Stimulated activated naive CD8-positive, alpha-beta T cell treated with anti-CD3 and anti-CD28 coated beads, Interleukin-15, amount 100 ng/mL, for 72 hours (primary cell): ENCODE data around the gene AKT1.

Experiments used
- ATAC-seq: fragments of 150-1000 bp; cut with Tn5 transposase; 2 replicates; pipeline ENCODE4 v1.10.0; 2021; ENCODE audit warnings: mild to moderate bottlenecking, moderate library complexity
- DNase-seq, 2 donors: peaks; one replicate each; pipeline ENCODE4 v3.0.0; 2021 to 2022
- H3K27ac Mint-ChIP-seq, 2 donors: one replicate each; pipeline ENCODE4 v1.8.0; 2022; ENCODE audit warnings: mild to moderate bottlenecking in 2 of 2, mixed read lengths in 2 of 2, moderate library complexity in 2 of 2
- H3K27me3 Mint-ChIP-seq: one replicate; pipeline ENCODE4 v1.8.0; 2022; ENCODE audit warnings: mixed read lengths
- H3K4me1 Mint-ChIP-seq: one replicate; pipeline ENCODE4 v1.8.0; 2022; ENCODE audit warnings: mild to moderate bottlenecking, mixed read lengths
- H3K4me3 Mint-ChIP-seq, 2 donors: one replicate each; pipeline ENCODE4 v1.8.0; 2022; ENCODE audit warnings: mild to moderate bottlenecking in 2 of 2, mixed read lengths in 2 of 2, moderate library complexity in 1 of 2
- H3K9me3 Mint-ChIP-seq, 2 donors: one replicate each; pipeline ENCODE4 v1.8.0; 2022; ENCODE audit warnings: mixed read lengths in 2 of 2

Gene AKT1

DNA sequence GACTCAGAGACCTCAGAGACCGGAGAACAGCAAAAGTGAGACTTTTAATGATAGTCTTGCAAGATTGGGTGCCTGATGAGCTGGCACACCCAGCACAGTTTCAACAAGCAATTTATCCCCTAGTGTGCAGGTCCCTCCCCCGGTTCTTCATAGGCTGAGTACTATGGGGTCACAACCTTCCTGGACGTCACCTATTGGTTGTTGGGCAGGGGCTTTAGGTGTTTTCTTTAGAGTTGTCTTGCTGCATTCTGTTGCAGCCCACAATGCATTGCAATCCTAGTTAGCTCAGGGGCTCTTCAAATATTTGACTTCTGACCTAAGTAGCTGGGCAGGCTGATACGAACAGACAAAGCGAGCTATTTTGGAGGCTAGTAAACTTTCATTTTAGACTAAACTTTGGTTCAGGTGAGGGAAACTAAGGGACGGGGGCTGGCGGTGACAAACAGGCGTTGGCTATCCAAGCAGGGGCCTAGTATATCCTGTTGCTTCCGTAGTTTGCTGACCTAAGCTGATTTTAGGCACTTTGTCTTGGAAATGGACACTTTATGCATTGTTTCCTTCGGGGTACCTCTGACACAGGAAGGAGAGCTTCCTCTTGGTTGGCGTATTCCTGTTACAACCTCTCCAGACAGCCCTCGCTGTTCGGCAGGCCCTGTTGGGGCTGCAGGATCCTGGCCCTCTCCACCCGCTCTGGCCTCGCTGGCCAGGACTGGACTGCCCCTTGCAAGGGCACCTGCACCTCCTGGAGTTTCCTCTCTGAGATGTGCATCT is 28.5 kb downstream of the AKT1 start:
- Mint-ChIP-seq H3K9me3 (peaks cover 0 to 7% of the 10 kb centered on the region in 2 donors), H3K4me1 (peaks cover 21% of the 10 kb centered on the region), H3K27ac (no peak overlapping the region), H3K27me3 (no peaks in the 10 kb centered on the region), H3K4me3 (no peak overlapping the region)
- no peak for ATAC-seq
- no peak for DNase-seq

GRCh38 chr14:104766256-104766862 is 29.2 kb downstream of the AKT1 start:
- DNase-seq (no peak), ATAC-seq (no peak)
- H3K27me3 Mint-ChIP-seq, result no peaks in the 10 kb centered on the region
- peaks cover 0 to 7% of the 10 kb centered on the region in 2 donors for H3K9me3 Mint-ChIP-seq
- no peak overlapping the region for H3K27ac Mint-ChIP-seq
- H3K4me3 Mint-ChIP-seq, result no peak overlapping the region
- H3K4me1 Mint-ChIP-seq, result peaks cover 21% of the 10 kb centered on the region

- Mint-ChIP-seq H3K27me3 (no peaks in the 10 kb centered on the region), H3K9me3 (no peaks in the 10 kb centered on the region), H3K4me3 (no peak overlapping the region), H3K4me1 (peaks cover 21% of the 10 kb centered on the region), H3K27ac (no peak overlapping the region)
- no peak for DNase-seq
- no peak for ATAC-seq
Measured at GRCh38 chr14:104765517-104765916, 30.0 kb downstream of the AKT1 start.

GRCh38 chr14:104758981-104759969 is 36.3 kb downstream of the AKT1 start:
- H3K9me3 Mint-ChIP-seq, result no peaks in the 10 kb centered on the region
- no peak overlapping the region for H3K4me3 Mint-ChIP-seq
- H3K27me3 Mint-ChIP-seq, result no peaks in the 10 kb centered on the region
- peaks cover 39% of the 10 kb centered on the region for H3K4me1 Mint-ChIP-seq
- no peak for ATAC-seq
- no peak for DNase-seq
- H3K27ac Mint-ChIP-seq, result no peak overlapping the region

- H3K4me3 Mint-ChIP-seq, result no peak overlapping the region
- DNase-seq, result no peak
- no peaks in the 10 kb centered on the region for H3K9me3 Mint-ChIP-seq
- H3K27me3 Mint-ChIP-seq, result no peaks in the 10 kb centered on the region
- H3K27ac Mint-ChIP-seq, result peak overlapping the region in 1 of 2 donors; percentile 29
- ATAC-seq, result no peak
- peaks cover 50% of the 10 kb centered on the region for H3K4me1 Mint-ChIP-seq
Measured at GRCh38 chr14:104757681-104758392, 37.7 kb downstream of the AKT1 start.

GRCh38 chr14:104757238-104757585 is 38.3 kb downstream of the AKT1 start:
- DNase-seq (no peak), ATAC-seq (no peak)
- no peaks in the 10 kb centered on the region for H3K9me3 Mint-ChIP-seq
- H3K27me3 Mint-ChIP-seq, result no peaks in the 10 kb centered on the region
- peak overlapping the region in 1 of 2 donors; percentile 47 for H3K4me3 Mint-ChIP-seq
- H3K4me1 Mint-ChIP-seq, result peaks cover 50% of the 10 kb centered on the region
- peak overlapping the region; percentile 78 to 81 for H3K27ac Mint-ChIP-seq

DNA sequence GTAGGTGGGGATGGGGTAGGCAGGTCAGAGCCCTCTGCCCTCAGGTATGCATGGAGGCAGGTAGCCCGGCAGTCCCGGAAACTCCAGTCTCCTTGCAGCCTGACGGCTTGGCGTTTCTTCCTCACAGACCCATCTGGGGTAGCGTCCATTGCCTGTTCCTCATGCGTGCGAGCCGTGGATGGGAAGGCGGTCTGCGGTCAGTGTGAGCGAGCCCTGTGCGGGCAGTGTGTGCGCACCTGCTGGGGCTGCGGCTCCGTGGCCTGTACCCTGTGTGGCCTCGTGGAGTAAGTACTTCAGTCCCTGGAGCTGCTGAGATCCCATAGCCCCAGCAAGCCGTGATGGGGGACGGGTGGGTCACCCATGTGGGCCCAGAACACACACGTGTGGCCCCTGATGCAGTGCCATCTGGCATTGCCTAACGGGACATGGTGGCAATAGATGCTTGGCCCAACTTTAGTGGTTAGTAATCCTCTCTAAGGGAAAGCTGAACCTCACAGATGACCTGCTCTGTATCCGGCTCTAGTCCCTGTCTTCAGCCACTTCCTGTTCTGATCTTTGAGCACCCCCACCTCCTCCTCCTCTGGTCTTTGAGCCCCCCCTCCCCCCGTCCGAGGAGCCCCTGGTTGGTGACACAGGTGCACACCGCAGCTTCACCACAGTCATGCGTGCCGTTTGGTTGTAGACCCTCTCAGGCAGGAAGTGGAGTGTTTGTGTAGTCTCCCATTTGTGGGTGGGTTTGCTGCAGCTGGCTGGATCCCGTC is 38.9 kb downstream of the AKT1 start:
- DNase-seq (no peak), ATAC-seq (no peak)
- no peaks in the 10 kb centered on the region for H3K27me3 Mint-ChIP-seq
- H3K4me3 Mint-ChIP-seq, result peak overlapping the region in 1 of 2 donors; percentile 70
- H3K27ac Mint-ChIP-seq, result peak overlapping the region; percentile 78 to 81
- H3K9me3 Mint-ChIP-seq, result no peaks in the 10 kb centered on the region
- H3K4me1 Mint-ChIP-seq, result peaks cover 50% of the 10 kb centered on the region

DNA sequence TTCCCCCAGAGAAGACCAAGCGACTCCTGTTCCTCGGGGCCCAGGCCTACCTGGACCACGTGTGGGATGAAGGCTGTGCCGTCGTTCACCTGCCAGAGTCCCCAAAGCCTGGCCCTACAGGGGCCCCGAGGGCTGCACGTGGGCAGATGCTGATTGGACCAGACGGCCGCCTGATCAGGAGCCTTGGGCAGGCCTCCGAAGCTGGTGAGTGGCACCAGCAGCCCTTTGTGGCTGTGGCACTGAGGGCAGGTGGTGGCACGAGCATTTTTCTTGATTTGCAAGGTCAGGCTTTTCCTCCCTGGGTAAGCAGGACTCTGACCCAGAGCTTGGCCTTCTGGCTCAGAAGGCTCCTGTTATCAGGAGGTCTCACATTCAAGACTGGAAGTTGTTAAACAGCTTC is 39.9 kb downstream of the AKT1 start:
- H3K9me3 Mint-ChIP-seq, result no peaks in the 10 kb centered on the region
- no peak for ATAC-seq
- H3K27me3 Mint-ChIP-seq, result no peaks in the 10 kb centered on the region
- no peak overlapping the region for H3K27ac Mint-ChIP-seq
- no peak for DNase-seq
- H3K4me3 Mint-ChIP-seq, result no peak overlapping the region
- peaks cover 50% of the 10 kb centered on the region for H3K4me1 Mint-ChIP-seq

DNA sequence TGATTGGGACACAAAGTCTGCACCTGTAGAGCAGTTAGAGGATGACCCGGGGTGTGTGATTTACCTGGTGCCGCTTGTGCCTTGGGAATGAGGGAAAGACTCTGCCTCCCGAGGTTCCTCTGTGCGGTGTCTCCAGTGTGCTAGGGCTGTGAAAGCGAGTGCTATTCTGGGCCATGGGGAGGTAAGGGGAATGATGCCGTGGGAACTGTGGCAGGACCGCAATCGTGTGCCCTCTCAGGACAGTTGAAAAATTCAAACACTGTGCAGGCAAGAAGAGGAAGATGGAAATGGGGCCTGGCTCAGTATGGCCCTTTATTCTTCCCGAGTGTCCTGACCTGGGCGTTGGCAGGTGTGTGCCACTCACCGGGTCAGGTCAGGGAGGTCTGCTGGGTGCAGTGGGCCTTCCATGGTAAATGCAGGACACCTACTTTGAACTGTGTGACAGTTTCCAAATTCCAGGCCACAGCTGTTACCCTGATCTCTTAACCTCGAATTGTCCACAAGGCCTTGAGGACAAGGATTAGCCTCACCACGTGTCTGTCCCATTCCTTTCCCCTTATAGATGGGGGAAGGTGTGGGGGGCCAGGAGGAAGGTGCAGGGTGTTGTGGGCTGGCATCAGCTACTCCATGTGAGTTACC is 41.2 kb downstream of the AKT1 start:
- no peak for DNase-seq
- peak overlapping the region; percentile 97 to 98 for H3K4me3 Mint-ChIP-seq
- ATAC-seq, result no peak
- no peaks in the 10 kb centered on the region for H3K9me3 Mint-ChIP-seq
- no peaks in the 10 kb centered on the region for H3K27me3 Mint-ChIP-seq
- peaks cover 50% of the 10 kb centered on the region for H3K4me1 Mint-ChIP-seq
- H3K27ac Mint-ChIP-seq, result peak overlapping the region; percentile 94 to 98

DNA sequence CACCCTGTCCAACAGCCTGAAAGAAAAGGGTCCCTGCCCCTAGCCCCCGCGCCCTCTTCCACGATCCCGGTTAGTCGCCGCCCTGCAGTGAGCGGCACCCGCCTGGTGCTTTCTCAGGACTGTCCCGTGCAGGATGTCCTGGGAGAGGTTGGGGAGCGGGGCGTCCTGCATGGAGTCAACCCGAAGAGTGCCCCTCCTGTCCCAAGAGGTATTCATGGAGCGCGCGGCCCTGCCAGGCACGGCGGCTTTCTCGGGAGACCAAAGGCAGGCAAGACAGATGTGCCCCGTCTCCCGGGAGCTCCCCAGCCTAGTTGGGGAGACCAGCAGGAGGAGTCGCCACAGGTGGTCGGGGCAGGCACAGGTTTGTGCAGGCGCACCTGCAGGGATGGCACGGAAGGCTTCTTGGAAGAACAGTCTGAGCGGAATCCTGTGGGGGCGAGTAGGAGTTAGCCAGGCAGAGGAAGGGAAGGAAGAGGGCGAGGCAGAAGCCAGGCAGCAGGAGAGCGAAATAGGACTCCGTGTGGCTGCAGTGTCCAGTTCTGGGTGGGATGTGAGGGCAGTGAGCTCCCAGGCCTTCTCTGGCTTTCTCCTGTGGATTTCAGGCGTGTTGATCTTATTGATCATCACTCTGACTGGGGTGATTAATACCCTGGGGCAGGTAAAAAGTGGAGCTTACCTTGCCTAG is 41.9 kb downstream of the AKT1 start:
- Mint-ChIP-seq H3K9me3 (no peaks in the 10 kb centered on the region), H3K27me3 (no peaks in the 10 kb centered on the region), H3K4me3 (peak overlapping the region; percentile 97 to 98), H3K27ac (peak overlapping the region; percentile 94 to 98), H3K4me1 (peaks cover 50% of the 10 kb centered on the region)
- ATAC-seq (no peak), DNase-seq (peak in 1 of 2 donors; percentile 30)

DNA sequence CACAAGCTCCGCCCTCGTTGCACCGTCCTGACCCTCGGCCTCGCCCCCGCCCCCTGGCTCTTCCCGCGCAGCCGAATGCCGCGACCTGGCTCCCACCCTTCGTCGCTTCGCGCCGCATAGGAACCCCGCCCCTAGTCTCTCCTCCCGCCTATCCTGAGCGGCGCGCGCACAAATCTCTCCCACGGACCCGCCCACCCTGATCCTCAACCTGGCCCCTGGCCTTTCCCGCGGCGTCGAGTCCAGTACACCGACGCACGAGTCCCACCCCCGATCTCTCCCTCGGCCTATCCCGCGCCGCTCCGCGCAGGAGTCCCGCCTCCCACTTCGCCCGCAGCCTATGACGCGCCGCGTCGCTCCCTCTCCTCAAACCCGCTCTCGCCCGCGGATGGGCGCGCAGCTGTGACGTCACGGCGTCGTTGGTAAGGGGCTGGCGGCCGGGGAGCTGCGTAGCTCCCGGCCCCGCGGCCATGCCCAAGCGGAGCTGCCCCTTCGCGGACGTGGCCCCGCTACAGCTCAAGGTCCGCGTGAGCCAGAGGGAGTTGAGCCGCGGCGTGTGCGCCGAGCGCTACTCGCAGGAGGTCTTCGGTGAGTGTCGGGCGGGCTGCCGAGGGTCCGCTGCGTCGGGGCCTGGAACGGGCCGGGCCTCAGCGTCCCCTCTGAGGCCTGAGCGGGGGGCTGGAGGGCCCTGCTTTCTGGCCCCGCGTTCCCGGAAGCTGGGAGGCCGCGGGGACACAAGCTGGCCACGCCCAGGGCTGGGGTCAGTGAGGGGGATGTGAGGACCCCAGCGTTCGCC is 42.6 kb downstream of the AKT1 start, which contains the start of gene SIVA1:
SIVA1 (plus strand) TSS at position 413 of the 793 bp plus-strand sequence; CDS start at position 468, 55 bp downstream.
- Mint-ChIP-seq H3K4me3 (peak within 1 kb of the TSS; percentile 97 to 98), H3K4me1 (peaks cover 47% of the 10 kb centered on the region), H3K27ac (peak within 1 kb of the TSS; percentile 94 to 98), H3K27me3 (no peaks in the 10 kb centered on the region), H3K9me3 (no peaks in the 10 kb centered on the region)
- DNase-seq (peak; percentile 100), ATAC-seq (peak; percentile 93)

- no peaks in the 10 kb centered on the region for H3K9me3 Mint-ChIP-seq
- ATAC-seq, result peak; percentile 88
- peak overlapping the region; percentile 97 to 98 for H3K4me3 Mint-ChIP-seq
- H3K4me1 Mint-ChIP-seq, result peaks cover 42% of the 10 kb centered on the region
- H3K27me3 Mint-ChIP-seq, result no peaks in the 10 kb centered on the region
- no peak for DNase-seq
- peak overlapping the region; percentile 42 to 88 for H3K27ac Mint-ChIP-seq
Measured at GRCh38 chr14:104752423-104752734, 43.2 kb downstream of the AKT1 start.
